IMR-90 (cell line): ENCODE results near the gene POLR1C.

Experiments used
- BHLHE40 ChIP-seq: fragments of 150-350 bp; IDR thresholded peaks from 2 replicates; pipeline ENCODE4 v1.6.1; 2016; ENCODE audit warnings: mild to moderate bottlenecking, low read depth, low read length
- CHD1 ChIP-seq: IDR thresholded peaks from 2 replicates; pipeline ENCODE4 v1.6.1; 2012; ENCODE audit warnings: low read depth, low read length, improper control_type of control experiment
- CTCF ChIP-seq: conservative IDR thresholded peaks from 2 replicates; pipeline ENCODE4 v1.5.1; 2012; ENCODE audit warnings: mild to moderate bottlenecking, low read depth, low read length, improper control_type of control experiment
- ELK1 ChIP-seq: fragments of 150-350 bp; IDR thresholded peaks from 2 replicates; pipeline ENCODE4 v1.6.1; 2016; ENCODE audit warnings: low read depth, mild to moderate bottlenecking, low read length, moderate library complexity, borderline replicate concordance
- FOS ChIP-seq: fragments of 150-350 bp; IDR thresholded peaks from 2 replicates; pipeline ENCODE4 v1.6.1; 2016; ENCODE audit warnings: low read depth, low read length
- MAFK ChIP-seq: IDR thresholded peaks from 2 replicates; pipeline ENCODE4 v1.6.1; 2012; ENCODE audit warnings: low read depth, low read length, improper control_type of control experiment
- MXI1 ChIP-seq: IDR thresholded peaks from 2 replicates; pipeline ENCODE4 v1.6.1; 2012; ENCODE audit warnings: low read depth, mild to moderate bottlenecking, low read length, moderate library complexity, borderline replicate concordance
- NFE2L2 ChIP-seq: fragments of 150-350 bp; IDR thresholded peaks from 2 replicates; pipeline ENCODE4 v1.6.1; 2016; ENCODE audit warnings: low read depth, mild to moderate bottlenecking, low read length
- POLR2A ChIP-seq: IDR thresholded peaks from 2 replicates; pipeline ENCODE4 v1.6.1; 2012; ENCODE audit warnings: mild to moderate bottlenecking, low read depth, low read length
- RAD21 ChIP-seq: IDR thresholded peaks from 2 replicates; pipeline ENCODE4 v1.6.1; 2012; ENCODE audit warnings: low read length, improper control_type of control experiment
- RCOR1 ChIP-seq: IDR thresholded peaks from 2 replicates; pipeline ENCODE4 v1.6.1; 2012; ENCODE audit warnings: mild to moderate bottlenecking, low read length, improper control_type of control experiment; ENCODE audit not compliant: insufficient replicate concordance
- SMC3 ChIP-seq: fragments of 150-350 bp; IDR thresholded peaks from 2 replicates; pipeline ENCODE4 v1.6.1; 2016; ENCODE audit warnings: low read depth, mild to moderate bottlenecking, antibody characterized with exemption, low read length, moderate library complexity
- TF ChIP-seq, protein P1 (sequence below): fragments of 150-350 bp; IDR thresholded peaks from 2 replicates; pipeline ENCODE4 v1.6.1; 2017; ENCODE audit warnings: mild to moderate bottlenecking, antibody characterized with exemption, low read length, low read depth

DNA sequence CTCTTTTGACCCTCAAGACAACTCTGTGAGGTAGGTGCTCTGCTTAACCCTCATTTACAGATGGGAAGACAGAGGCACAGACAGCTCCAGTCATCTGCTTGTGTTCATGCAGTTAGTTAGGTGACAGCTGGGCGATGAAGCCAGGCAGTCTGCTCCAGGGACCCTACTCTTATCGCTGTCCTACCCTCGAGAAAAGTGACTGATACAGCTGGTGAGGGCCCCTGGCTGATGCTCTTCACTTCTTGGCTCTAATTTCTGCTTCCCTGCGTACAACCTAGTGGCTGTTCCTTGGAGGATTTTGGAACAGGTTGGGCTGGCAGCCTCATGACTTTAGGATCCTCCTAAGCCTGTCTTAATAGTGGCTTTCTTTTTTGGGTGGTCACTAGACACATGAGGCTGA, 48.6 kb upstream of the POLR1C start:
- TF ChIP-seq POLR2A, result no peak
- TF ChIP-seq CTCF, result no peak
- no peak for TF ChIP-seq RAD21
- TF ChIP-seq SMC3, result no peak
- TF ChIP-seq FOS, result no peak
- TF ChIP-seq CHD1, result no peak
- no peak for TF ChIP-seq MAFK
- TF ChIP-seq, protein P1, sequence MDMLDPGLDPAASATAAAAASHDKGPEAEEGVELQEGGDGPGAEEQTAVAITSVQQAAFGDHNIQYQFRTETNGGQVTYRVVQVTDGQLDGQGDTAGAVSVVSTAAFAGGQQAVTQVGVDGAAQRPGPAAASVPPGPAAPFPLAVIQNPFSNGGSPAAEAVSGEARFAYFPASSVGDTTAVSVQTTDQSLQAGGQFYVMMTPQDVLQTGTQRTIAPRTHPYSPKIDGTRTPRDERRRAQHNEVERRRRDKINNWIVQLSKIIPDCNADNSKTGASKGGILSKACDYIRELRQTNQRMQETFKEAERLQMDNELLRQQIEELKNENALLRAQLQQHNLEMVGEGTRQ, result no peak
- no peak for TF ChIP-seq ELK1
- TF ChIP-seq BHLHE40, result no peak
- TF ChIP-seq MXI1, result no peak
- TF ChIP-seq RCOR1, result no peak
- TF ChIP-seq NFE2L2, result no peak
